NCI-H128 (cell line): Measurements from ENCODE around the gene USP48.
"Not testable (repeated sequence)": the region's sequence is repeated elsewhere in the genome, so short reads cannot be mapped to it uniquely, and the experiment has no call there.

Experiments
- DNase-seq: peaks from one replicate; lab custom pipeline; 2025; ENCODE audit not compliant: unreplicated experiment; lab: John Stamatoyannopoulos, UW

The USP48 gene

GRCh38 chr1:21782868-21783678 lies at the start of gene USP48:
USP48 (minus strand) TSS chr1:21783149; CDS start chr1:21782957, 192 bp downstream.
- peak; percentile 97 for DNase-seq

GRCh38 chr1:21831454-21831970 lies 48.6 kb upstream of the USP48 start:
- no peak for DNase-seq

- no peak for DNase-seq
Measured at GRCh38 chr1:21830792-21831453, 48.0 kb upstream of the USP48 start.

- no peak for DNase-seq
Measured at GRCh38 chr1:21829294-21829693, 46.3 kb upstream of the USP48 start.

GRCh38 chr1:21828506-21829210 lies 45.7 kb upstream of the USP48 start:
- DNase-seq: no peak

- DNase-seq: no peak
Measured at GRCh38 chr1:21828075-21828474, 45.1 kb upstream of the USP48 start.

- DNase-seq: no peak
Measured at GRCh38 chr1:21827141-21827679, 44.3 kb upstream of the USP48 start.

GRCh38 chr1:21826694-21827093 lies 43.7 kb upstream of the USP48 start:
- DNase-seq: not testable (repeated sequence)

GRCh38 chr1:21825393-21825792 lies 42.4 kb upstream of the USP48 start:
- DNase-seq: no peak

GRCh38 chr1:21824926-21825325 lies 42.0 kb upstream of the USP48 start:
- no peak for DNase-seq

GRCh38 chr1:21823980-21824702 lies 41.2 kb upstream of the USP48 start:
- no peak for DNase-seq

- DNase-seq: no peak
Measured at GRCh38 chr1:21823206-21823979, 40.4 kb upstream of the USP48 start.

GRCh38 chr1:21822349-21822748 lies 39.4 kb upstream of the USP48 start:
- DNase-seq: no peak

GRCh38 chr1:21821385-21822019 lies 38.6 kb upstream of the USP48 start:
- DNase-seq: no peak

GRCh38 chr1:21820597-21821232 lies 37.8 kb upstream of the USP48 start:
- no peak for DNase-seq

- DNase-seq: no peak
Measured at GRCh38 chr1:21818656-21819055, 35.7 kb upstream of the USP48 start.

GRCh38 chr1:21816602-21817302 lies 33.8 kb upstream of the USP48 start:
- DNase-seq: no peak

- no peak for DNase-seq
Measured at GRCh38 chr1:21815724-21816321, 32.9 kb upstream of the USP48 start.
